ENCODE measurements around the gene PXT1. TPM values are rescaled to one million over a fixed set of nuclear protein-coding genes. Genes with fewer than 3 reads are reported as not detected.

Gene PXT1
- total and polyA plus RNA-seq, 8 donors = 0.06 to 0.08 (median 0.07) TPM; not detected in 4

- Histone ChIP-seq H3K27me3 (no peaks in the 10 kb centered on the region), H3K36me3 (no peaks in the 10 kb centered on the region), H3K4me3 (no peak overlapping the region), H3K4me1 (peaks cover 6 to 36% of the 10 kb centered on the region in 2 donors), H3K27ac (no peak overlapping the region), H3K9me3 (no peaks in the 10 kb centered on the region)
- intact Hi-C loops (cut with DNase I) = no loop called here
- TF ChIP-seq CTCF (IDR thresholded peaks at IDR 0.05) = no peak
- ATAC-seq (no peak), DNase-seq (no peak)
These were observed 84.8 kb downstream of the PXT1 start for GRCh38 chr6:36357872-36358225.

- DNase-seq = no peak
- TF ChIP-seq CTCF (IDR thresholded peaks at IDR 0.05) = no peak
- Histone ChIP-seq H3K9me3 (peaks cover 0 to 2% of the 10 kb centered on the region in 2 donors), H3K4me1 (peaks cover 9 to 28% of the 10 kb centered on the region in 2 donors), H3K27ac (no peak overlapping the region), H3K4me3 (no peak overlapping the region), H3K36me3 (no peaks in the 10 kb centered on the region), H3K27me3 (no peaks in the 10 kb centered on the region)
- peak; percentile 16 for ATAC-seq
- intact Hi-C loops (cut with DNase I) = no loop called here
These were observed 86.8 kb downstream of the PXT1 start for GRCh38 chr6:36355819-36356218.

- intact Hi-C loops (cut with DNase I) = no loop called here
- peaks cover 0 to 2% of the 10 kb centered on the region in 2 donors for H3K9me3 ChIP-seq
- H3K4me3 ChIP-seq = no peak overlapping the region
- DNase-seq (peak in 1 of 4 donors; percentile 22), ATAC-seq (peak; percentile 14)
- no peaks in the 10 kb centered on the region for H3K27me3 ChIP-seq
- no peak overlapping the region for H3K27ac ChIP-seq
- no peak for TF ChIP-seq CTCF (IDR thresholded peaks at IDR 0.05)
- no peaks in the 10 kb centered on the region for H3K36me3 ChIP-seq
- peaks cover 4 to 9% of the 10 kb centered on the region in 2 donors for H3K4me1 ChIP-seq
These were observed 89.2 kb downstream of the PXT1 start for GRCh38 chr6:36353411-36353915.

GRCh38 chr6:36352477-36353157, 90.0 kb downstream of the PXT1 start:
- Histone ChIP-seq H3K4me1 (peaks cover 4% of the 10 kb centered on the region in 2 donors), H3K4me3 (no peak overlapping the region)

More at GRCh38 chr6:36352477-36353157, 90.0 kb downstream of the PXT1 start:
- intact Hi-C loops (cut with DNase I) = no loop called here
- no peak overlapping the region for H3K27ac ChIP-seq
- DNase-seq = no peak
- peaks cover 0 to 2% of the 10 kb centered on the region in 2 donors for H3K9me3 ChIP-seq
- no peaks in the 10 kb centered on the region for H3K27me3 ChIP-seq
- H3K36me3 ChIP-seq = no peaks in the 10 kb centered on the region
- no peak for ATAC-seq
- no peak for TF ChIP-seq CTCF (IDR thresholded peaks at IDR 0.05)
